ENCODE measurements around the gene USF2. TPM values are rescaled to one million over a fixed set of nuclear protein-coding genes. Genes with fewer than 3 reads are reported as not detected.

The USF2 gene
- total and polyA plus RNA-seq, 2 of the 8 experiments (the other 6 are each of a cell fraction or from before 2014, with no cell fraction given): 74.1 to 109 TPM

DNA sequence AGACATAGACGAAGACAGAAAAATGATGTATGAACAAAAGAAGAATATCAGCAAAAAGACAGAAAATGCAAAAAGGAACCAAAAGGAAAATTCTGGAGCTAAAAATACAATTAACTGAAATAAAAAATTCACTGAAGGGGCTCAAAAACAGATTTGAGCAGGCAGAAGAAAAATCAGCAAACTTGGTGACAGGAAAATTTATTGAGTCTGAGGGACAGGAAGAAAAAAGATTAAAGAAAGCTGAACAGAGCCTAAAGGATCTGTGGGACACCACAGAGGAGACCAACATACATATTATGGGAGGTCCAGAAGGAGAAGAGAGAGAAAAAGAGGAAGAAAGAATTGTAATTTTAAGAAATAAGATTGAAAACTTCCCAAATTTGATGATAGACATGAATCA lies 27.3 kb upstream of the USF2 start:
- H3K14ac ChIP-seq (ENCODE audit: insufficient read length): no peak overlapping the region
- DNase-seq (ENCODE audit: low read depth in 1 of 2, low spot score in 2 of 2) (no peak), FAIRE-seq (no peak)
- H3K56ac ChIP-seq (replicated peaks; ENCODE audit: insufficient read length, low read depth, low read length): no peak overlapping the region
- H3K79me2 ChIP-seq (ENCODE audit: control insufficient read depth in 1 of 2, insufficient read depth in 2 of 2, low read length in 2 of 2): no peaks in the 10 kb centered on the region
- H3K36me3 ChIP-seq (ENCODE audit: control insufficient read depth in 2 of 4, insufficient read depth in 4 of 4, low read length in 3 of 4): no peaks in the 10 kb centered on the region
- H2AFZ ChIP-seq (ENCODE audit: low read length): no peak overlapping the region
- CTCF ChIA-PET (ENCODE audit: partially characterized antibody): interaction anchor here (0.6 to 5.7 kb wide), 7 partner anchors 14 to 446 kb away, joined by 3 to 16 read pairs (median 3); partner anchors contain the start of genes FAM187B and LGI4
- no peak overlapping the region for H2BK120ac ChIP-seq (replicated peaks; ENCODE audit: low read depth, low read length)
- H3K4ac ChIP-seq (replicated peaks; ENCODE audit: insufficient read length, low read depth, low read length): no peak overlapping the region
- no peak overlapping the region for H2BK20ac ChIP-seq (ENCODE audit: low read length)
- no peak overlapping the region for H2BK12ac ChIP-seq (ENCODE audit: low read depth, low read length)
- no peak overlapping the region for H3K4me3 ChIP-seq (ENCODE audit: extremely low read depth in 1 of 4, insufficient read depth in 2 of 4, low read depth in 3 of 4, low read length in 4 of 4)
- no peak overlapping the region for H4K8ac ChIP-seq (ENCODE audit: extremely low read depth, insufficient read depth, low read length)
- POLR2A ChIA-PET (ENCODE audit: partially characterized antibody): interaction anchor here (1.4 kb wide), 2 partner anchors 9 to 186 kb away, joined by 3 to 5 read pairs; no protein-coding TSS in a partner anchor
- no peak overlapping the region for H3K23ac ChIP-seq (ENCODE audit: insufficient read length)
- TF ChIP-seq NRF1 (IDR thresholded peaks at IDR 0.05; ENCODE audit: low read depth, low read length): no peak
- no peak for TF ChIP-seq JUND (IDR thresholded peaks at IDR 0.05; ENCODE audit: low read length)
- TF ChIP-seq RXRA (IDR thresholded peaks at IDR 0.05; ENCODE audit: insufficient read depth, low read depth, low read length): no peak
- no peak for TF ChIP-seq GABPA (IDR thresholded peaks at IDR 0.05; ENCODE audit: borderline replicate concordance, insufficient read depth, low read length)
- no peak for TF ChIP-seq TAF7 (optimal IDR thresholded peaks at IDR 0.05; ENCODE audit: borderline replicate concordance, low read depth, low read length)
- TF ChIP-seq CEBPB (IDR thresholded peaks at IDR 0.05; ENCODE audit: low read depth, low read length): no peak
- no peak overlapping the region for H2BK5ac ChIP-seq (ENCODE audit: low read depth, low read length)
- H3K27ac ChIP-seq (ENCODE audit: low read depth, low read length): no peak overlapping the region
- no peak overlapping the region for H3K4me2 ChIP-seq (ENCODE audit: insufficient read depth in 1 of 2, low read depth in 2 of 2, low read length in 2 of 2)
- H2AK5ac ChIP-seq (ENCODE audit: low read depth, low read length): no peak overlapping the region
- 0 out of 7 replicates have a peak, but pooled peaks cover 0 to 1% (median 0%) of the 10 kb centered on the region in 4 experiments for H3K27me3 ChIP-seq (replicated peaks in 1 of 4; ENCODE audit: control insufficient read depth in 3 of 4, extremely low read depth in 1 of 4, insufficient read depth in 3 of 4, low read length in 3 of 4)
- no peaks in the 10 kb centered on the region for H3K79me1 ChIP-seq (ENCODE audit: low read depth, low read length)
- no peak overlapping the region for H3K9ac ChIP-seq (replicated peaks in 1 of 4; ENCODE audit: extremely low read depth in 1 of 4, low read depth in 3 of 4, low read length in 3 of 4)
- H2BK15ac ChIP-seq (ENCODE audit: low read length): no peak overlapping the region
- H3K18ac ChIP-seq (ENCODE audit: extremely low read depth, low read length): no peak overlapping the region
- H3K23me2 ChIP-seq (ENCODE audit: low read depth, low read length): no peaks in the 10 kb centered on the region
- no peak overlapping the region for H4K91ac ChIP-seq (replicated peaks; ENCODE audit: insufficient read length, low read length)
- no peaks in the 10 kb centered on the region for H3K4me1 ChIP-seq (replicated peaks in 1 of 4; ENCODE audit: control insufficient read depth in 3 of 4, insufficient read depth in 4 of 4, low read length in 3 of 4)
- H4K5ac ChIP-seq (ENCODE audit: insufficient read length, low read depth, low read length): no peak overlapping the region
- 88% methylated on average over 1 of the region's 1 CpG; no CpG with 5 or more reads in 1 of the 2 experiments for WGBS, 2 experiments (ENCODE audit: extremely low coverage in 1 of 2, insufficient coverage in 1 of 2, insufficient read length in 1 of 2, insufficient replicate concordance in 2 of 2, low coverage in 1 of 2, low lambda C conversion rate in 2 of 2, missing lambda C conversion rate in 1 of 2)
- H3K9me3 ChIP-seq (ENCODE audit: insufficient read depth in 2 of 2, low read depth in 1 of 2, low read length in 1 of 2): peaks cover 9 to 14% of the 10 kb centered on the region in 2 experiments; a peak in 3 of 4 replicates
- H4K20me1 ChIP-seq (replicated peaks in 1 of 2; ENCODE audit: control insufficient read depth in 1 of 2, insufficient read depth in 2 of 2, low read length in 2 of 2): no peaks in the 10 kb centered on the region

Measured in H1 (cell line).